Measurements from ENCODE around the gene AKAP13.

The AKAP13 gene

GRCh38 chr15:85762039-85762755, 381.8 kb downstream of the AKAP13 start:
- no peak for DNase-seq

- no peak for DNase-seq
Observed at GRCh38 chr15:85762756-85763127, 382.3 kb downstream of the AKAP13 start.

- no peak for DNase-seq
Observed at GRCh38 chr15:85763157-85763556, 382.8 kb downstream of the AKAP13 start.

- no peak for DNase-seq
Observed at GRCh38 chr15:85763673-85764633, 383.6 kb downstream of the AKAP13 start.

GRCh38 chr15:85764649-85765277, 384.4 kb downstream of the AKAP13 start:
- DNase-seq, result no peak

GRCh38 chr15:85766001-85766831, 385.8 kb downstream of the AKAP13 start:
- no peak for DNase-seq

GRCh38 chr15:85767785-85768529, 387.6 kb downstream of the AKAP13 start:
- no peak for DNase-seq

- DNase-seq, result no peak
Observed at GRCh38 chr15:85768595-85769168, 388.3 kb downstream of the AKAP13 start.

GRCh38 chr15:85769182-85769900, 388.9 kb downstream of the AKAP13 start:
- DNase-seq, result no peak

GRCh38 chr15:85770096-85771041, 390.0 kb downstream of the AKAP13 start:
- no peak for DNase-seq

- DNase-seq, result no peak
Observed at GRCh38 chr15:85771271-85771670, 390.9 kb downstream of the AKAP13 start.

- DNase-seq, result peak in 1 of 2 experiments; percentile 3
Observed at GRCh38 chr15:85771781-85772445, 391.5 kb downstream of the AKAP13 start.

GRCh38 chr15:85772668-85773067, 392.3 kb downstream of the AKAP13 start:
- no peak for DNase-seq

GRCh38 chr15:85773249-85773648, 392.8 kb downstream of the AKAP13 start:
- DNase-seq, result no peak

- no peak for DNase-seq
Observed at GRCh38 chr15:85773970-85774369, 393.6 kb downstream of the AKAP13 start.

GRCh38 chr15:85777250-85778106, 397.1 kb downstream of the AKAP13 start:
- no peak for DNase-seq

- DNase-seq, result no peak
Observed at GRCh38 chr15:85778107-85778776, 397.8 kb downstream of the AKAP13 start.

Data from NCI-H187 (cell line).